PC-3 (cell line): Measurements from ENCODE around the gene PYGM. TPM values are rescaled to one million over a fixed set of nuclear protein-coding genes. Genes with fewer than 3 reads are reported as not detected.

Experiments used
- ATAC-seq: fragments of 200-7000 bp; cut with Tn5 transposase; 2 replicates; pipeline ENCODE4 v1.9.1; 2020; ENCODE audit warnings: mild to moderate bottlenecking, moderate library complexity
- BruUV-seq: library from RNA; stranded (reverse); fragments of 400-500 nt; replicated peaks from 2 replicates; lab custom pipeline; 2021; lab: Mats Ljungman, UMichigan
- CTCF ChIA-PET: fragments of 300-600 bp; sonication (Branson Sonifier 250); formaldehyde crosslinking; loops from one replicate; lab custom pipeline; 2022; ENCODE audit warnings: antibody characterized with exemption; lab: Charles Lee
- POLR2A ChIA-PET: fragments of 300-600 bp; sonication (Branson Sonifier 250); formaldehyde crosslinking; loops from one replicate; lab custom pipeline; 2022; ENCODE audit warnings: antibody characterized with exemption; ENCODE audit not compliant: unreplicated experiment; lab: Charles Lee
- DNase-seq: peaks from one replicate; pipeline ENCODE4 v3.0.0-alpha.2; 2015
- H2AFZ ChIP-seq: fragments of 300-600 bp; sonication (generic); 2 replicates; pipeline ENCODE4 v1.6.0; 2016; ENCODE audit warnings: antibody characterized with exemption, low read length
- H3F3A ChIP-seq: fragments of 300-600 bp; sonication (generic); one replicate; pipeline ENCODE4 v1.6.0; 2017; ENCODE audit warnings: antibody characterized with exemption, low read length, control low read depth, mild to moderate bottlenecking; ENCODE audit not compliant: unreplicated experiment
- H3K27ac ChIP-seq: fragments of 300-600 bp; sonication (generic); 2 replicates; pipeline ENCODE4 v1.5.1; 2016; ENCODE audit warnings: mild to moderate bottlenecking, low read length
- H3K27me3 ChIP-seq: fragments of 300-600 bp; sonication (generic); 2 replicates; pipeline ENCODE4 v1.6.1; 2016; ENCODE audit warnings: low read length, mixed read lengths
- H3K36me3 ChIP-seq: fragments of 300-600 bp; sonication (generic); 2 replicates; pipeline ENCODE4 v1.6.1; 2016; ENCODE audit warnings: low read depth, mixed run types, low read length, mixed read lengths
- H3K4me1 ChIP-seq: fragments of 300-600 bp; sonication (generic); 2 replicates; pipeline ENCODE4 v1.5.1; 2016; ENCODE audit warnings: low read length; ENCODE audit not compliant: insufficient read depth
- H3K4me2 ChIP-seq: fragments of 300-600 bp; sonication (generic); 2 replicates; pipeline ENCODE4 v1.6.0; 2016; ENCODE audit warnings: low read length
- H3K4me3 ChIP-seq: fragments of 300-600 bp; sonication (generic); 2 replicates; pipeline ENCODE4 v1.5.1; 2016; ENCODE audit warnings: mild to moderate bottlenecking, low read length, mixed read lengths
- H3K79me2 ChIP-seq: fragments of 300-600 bp; sonication (generic); 2 replicates; pipeline ENCODE4 v1.6.1; 2017; ENCODE audit warnings: low read length, mixed read lengths
- H3K9ac ChIP-seq: fragments of 300-600 bp; sonication (generic); 2 replicates; pipeline ENCODE4 v1.6.0; 2016; ENCODE audit warnings: mild to moderate bottlenecking, low read length
- H3K9me2 ChIP-seq: fragments of 300-600 bp; sonication (generic); replicated peaks from 2 replicates; pipeline ENCODE4 v1.6.1; 2016; ENCODE audit warnings: mixed run types, low read length, mixed read lengths
- H3K9me3 ChIP-seq: fragments of 300-600 bp; sonication (generic); 2 replicates; pipeline ENCODE4 v1.6.1; 2016; ENCODE audit warnings: low read length, mixed read lengths
- H4K20me1 ChIP-seq: fragments of 300-600 bp; sonication (generic); 2 replicates; pipeline ENCODE4 v1.6.1; 2016; ENCODE audit warnings: low read length, mixed read lengths
- CTCF ChIP-seq: fragments of 300-600 bp; sonication (generic); conservative IDR thresholded peaks from 2 replicates; pipeline ENCODE4 v1.5.1; 2017; ENCODE audit warnings: antibody characterized with exemption, low read depth, mild to moderate bottlenecking, low read length
- EZH2 ChIP-seq: fragments of 300-600 bp; sonication (generic); IDR thresholded peaks from one replicate; pipeline ENCODE4 v1.6.1; 2017; ENCODE audit warnings: antibody characterized with exemption, mild to moderate bottlenecking, low read length; ENCODE audit not compliant: unreplicated experiment
- EZH2phosphoT487 ChIP-seq: fragments of 300-600 bp; sonication (generic); IDR thresholded peaks from 2 replicates; pipeline ENCODE4 v1.6.1; 2018; ENCODE audit warnings: mild to moderate bottlenecking, antibody characterized with exemption, low read length, borderline replicate concordance
- intact Hi-C: fragments of 100-400 bp; cut with micrococcal nuclease; formaldehyde crosslinking; loops from 2 replicates; pipeline ENCODE4 v1.9.0; 2023
- total RNA-seq: library from RNA; depleted of rRNA; stranded (reverse); fragments of >200 nt; gene quantifications from 2 replicates; pipeline ENCODE4 v1.2.3, GENCODE V29; 2014

PYGM gene
- total RNA-seq, 1 experiment from 2014 or later: 0.95 TPM

DNA sequence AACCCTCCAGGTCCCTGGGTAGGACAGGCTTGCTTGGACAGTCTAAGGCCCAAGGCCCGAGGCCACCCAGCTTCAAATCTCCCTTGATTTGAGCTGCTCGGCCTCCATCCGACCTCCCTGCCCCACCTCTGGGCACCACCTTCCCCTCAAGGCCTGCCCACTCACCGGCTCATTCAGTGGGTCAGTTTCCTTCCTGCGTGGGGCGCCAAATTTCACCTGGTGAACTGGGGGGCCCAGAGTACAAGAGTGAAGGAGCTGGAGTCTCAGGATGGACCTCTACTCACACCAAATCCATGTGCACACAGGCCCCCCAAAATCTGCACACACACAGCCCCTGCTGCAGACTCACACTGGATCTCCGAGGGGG, 39.5 kb upstream of the PYGM start:
- H3K27ac ChIP-seq: no peak overlapping the region
- ATAC-seq (no peak), DNase-seq (no peak)
- H3K9me3 ChIP-seq: no peaks in the 10 kb centered on the region
- H3K4me1 ChIP-seq: peaks cover 17% of the 10 kb centered on the region
- POLR2A ChIA-PET: interaction anchor here (0.8 kb wide), 1 partner anchor 21 kb away, joined by 4 read pairs; the partner anchor contains the start of gene SF1
- no peak for TF ChIP-seq EZH2phosphoT487
- no peak for TF ChIP-seq EZH2
- TF ChIP-seq CTCF: no peak
- no peak overlapping the region for H2AFZ ChIP-seq
- H3K27me3 ChIP-seq: no peaks in the 10 kb centered on the region
- H3K36me3 ChIP-seq: peaks cover 8% of the 10 kb centered on the region; the same call in 1 of the 2 replicates
- H3K9me2 ChIP-seq: no peaks in the 10 kb centered on the region
- no peaks in the 10 kb centered on the region for H4K20me1 ChIP-seq
- H3K4me3 ChIP-seq: no peak overlapping the region
- intact Hi-C loops: no loop called here
- H3K79me2 ChIP-seq: peaks cover 10% of the 10 kb centered on the region; the same call in 1 of the 2 replicates
- H3K9ac ChIP-seq: no peak overlapping the region
- CTCF ChIA-PET: no interaction called here
- no peak overlapping the region for H3K4me2 ChIP-seq
- H3F3A ChIP-seq: peaks cover 10% of the 10 kb centered on the region
- BruUV-seq: no TSS peak

GRCh38 chr11:64796757-64797541, 37.2 kb upstream of the PYGM start:
- ChIA-PET POLR2A (no interaction called here), CTCF (no interaction called here)
- no peaks in the 10 kb centered on the region for H3K27me3 ChIP-seq
- H3K4me2 ChIP-seq: no peak overlapping the region
- no peak for ATAC-seq
- no peak overlapping the region for H3K27ac ChIP-seq
- peaks cover 1% of the 10 kb centered on the region; the same call in 1 of the 2 replicates for H3K79me2 ChIP-seq
- H3K4me3 ChIP-seq: no peak overlapping the region
- H4K20me1 ChIP-seq: no peaks in the 10 kb centered on the region
- H2AFZ ChIP-seq: no peak overlapping the region
- DNase-seq: no peak
- peaks cover 8% of the 10 kb centered on the region; the same call in 1 of the 2 replicates for H3K36me3 ChIP-seq
- no TSS peak for BruUV-seq
- no peak overlapping the region for H3K9ac ChIP-seq
- H3K9me2 ChIP-seq: no peaks in the 10 kb centered on the region
- no peaks in the 10 kb centered on the region for H3F3A ChIP-seq
- 0 out of 2 replicates have a peak, but pooled peaks cover 3% of the 10 kb centered on the region for H3K4me1 ChIP-seq
- TF ChIP-seq CTCF (no peak), EZH2 (no peak), EZH2phosphoT487 (no peak)
- intact Hi-C loops: no loop called here
- no peaks in the 10 kb centered on the region for H3K9me3 ChIP-seq

DNA sequence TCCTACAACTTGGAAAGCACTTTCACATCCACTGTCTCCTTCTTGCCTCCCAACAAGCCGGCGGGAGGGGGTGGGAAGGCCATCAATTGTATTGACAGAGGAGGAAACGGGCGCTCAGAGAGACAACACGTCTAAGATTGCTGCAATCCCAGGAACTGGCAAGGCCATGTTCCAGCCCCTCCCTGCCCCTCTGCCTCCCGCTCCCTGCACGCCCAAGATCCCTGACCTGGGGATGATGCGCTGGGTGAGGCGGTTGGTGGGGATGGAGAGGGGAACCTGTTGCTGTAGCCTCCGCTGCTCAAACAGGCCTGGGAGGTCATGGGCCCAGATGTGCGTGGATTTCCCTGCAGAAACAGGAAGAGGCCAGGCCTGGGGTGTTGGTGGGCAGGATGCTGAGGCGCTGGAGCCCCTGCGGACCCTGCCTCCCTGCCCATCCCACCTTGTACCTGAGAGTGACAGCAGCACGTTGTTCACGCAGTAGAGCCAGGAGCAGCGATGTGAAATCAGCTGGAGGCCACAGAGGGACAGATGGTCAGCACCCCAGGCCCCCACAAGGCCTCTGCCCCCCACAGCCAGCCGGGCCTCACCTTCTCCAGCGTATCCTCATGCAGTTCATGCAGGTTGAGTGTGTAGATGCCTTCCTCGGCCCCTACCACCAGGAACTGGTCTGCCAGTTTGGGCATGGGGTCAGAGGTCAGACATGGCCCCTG, 36.4 kb upstream of the PYGM start:
- POLR2A ChIA-PET: no interaction called here
- BruUV-seq: no TSS peak
- no peak overlapping the region for H3K27ac ChIP-seq
- H3K9me3 ChIP-seq: no peaks in the 10 kb centered on the region
- peaks cover 8% of the 10 kb centered on the region; the same call in 1 of the 2 replicates for H3K36me3 ChIP-seq
- H3F3A ChIP-seq: no peaks in the 10 kb centered on the region
- H3K79me2 ChIP-seq: no peaks in the 10 kb centered on the region
- DNase-seq: no peak
- ATAC-seq: no peak
- H2AFZ ChIP-seq: no peak overlapping the region
- no peaks in the 10 kb centered on the region for H3K4me1 ChIP-seq
- H4K20me1 ChIP-seq: no peaks in the 10 kb centered on the region
- H3K9me2 ChIP-seq: no peaks in the 10 kb centered on the region
- no peak for TF ChIP-seq EZH2
- no peak for TF ChIP-seq CTCF
- no peak for TF ChIP-seq EZH2phosphoT487
- CTCF ChIA-PET: no interaction called here
- H3K4me2 ChIP-seq: no peak overlapping the region
- H3K4me3 ChIP-seq: no peak overlapping the region
- no peak overlapping the region for H3K9ac ChIP-seq
- intact Hi-C loops: no loop called here
- no peaks in the 10 kb centered on the region for H3K27me3 ChIP-seq
